ENCODE results near the gene SPATA33.

GRCh38 chr16:89617036-89617435 is 40.6 kb upstream of the SPATA33 start:
- no peak for TF ChIP-seq L3MBTL2 (conservative IDR thresholded peaks at IDR 0.05)
- TF ChIP-seq FOXM1 (IDR thresholded peaks at IDR 0.05; ENCODE audit: borderline replicate concordance): no peak
- TF ChIP-seq FOXK2 (IDR thresholded peaks at IDR 0.05): no peak

All from HEK293T (cell line).